GM18507 (cell line): ENCODE results near the gene TTC28.
"Not testable (repeated sequence)": the region's sequence is repeated elsewhere in the genome, so short reads cannot be mapped to it uniquely, and the experiment has no call there.

ENCODE experiments used
- DNase-seq: peaks from one replicate; pipeline ENCODE4 v3.0.0; 2011; ENCODE audit warnings: low read depth; ENCODE audit not compliant: insufficient read length; ENCODE audit errors: extremely low spot score
- FAIRE-seq: peaks from 2 replicates; lab custom pipeline; 2011; peaks lifted over from hg19 to GRCh38; lab: Jason Lieb, UNC

The TTC28 gene

DNA sequence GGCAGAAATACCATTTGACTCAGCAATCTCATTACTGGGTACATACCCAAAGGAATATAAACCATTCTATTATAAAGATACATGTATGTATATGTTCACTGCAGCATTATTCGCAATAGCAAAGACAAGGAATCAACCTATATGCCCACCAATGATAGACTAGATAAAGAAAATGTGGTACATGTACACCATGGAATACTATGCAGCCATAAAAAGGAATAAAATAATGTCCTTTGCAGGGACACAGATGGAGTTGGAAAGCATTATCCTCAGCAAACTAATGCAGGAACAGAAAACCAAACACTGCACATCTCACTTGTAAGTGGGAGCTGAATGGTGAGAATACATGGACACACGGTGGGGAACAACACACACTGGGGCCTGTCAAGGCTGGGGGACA, 167.3 kb downstream of the TTC28 start:
- FAIRE-seq, DNase-seq: not testable (repeated sequence)

DNA sequence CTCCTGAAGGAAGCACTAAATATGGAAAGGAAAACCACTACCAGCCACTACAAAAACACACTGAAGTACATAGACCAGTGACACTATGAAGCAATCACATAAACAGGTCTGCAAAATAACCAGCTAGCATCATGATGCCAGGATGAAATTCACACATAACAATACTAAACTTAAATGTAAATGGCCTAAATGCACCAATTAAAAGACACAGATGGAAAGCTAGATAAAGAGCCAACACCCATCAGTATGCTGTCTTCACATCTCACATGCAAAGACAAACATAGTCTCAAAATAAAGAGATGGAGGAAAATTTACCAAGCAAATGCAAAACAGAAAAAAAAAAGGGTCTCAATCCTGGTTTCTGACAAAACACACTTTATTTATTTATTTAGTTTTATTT, 171.7 kb downstream of the TTC28 start:
- FAIRE-seq (no peak), DNase-seq (no peak)

DNA sequence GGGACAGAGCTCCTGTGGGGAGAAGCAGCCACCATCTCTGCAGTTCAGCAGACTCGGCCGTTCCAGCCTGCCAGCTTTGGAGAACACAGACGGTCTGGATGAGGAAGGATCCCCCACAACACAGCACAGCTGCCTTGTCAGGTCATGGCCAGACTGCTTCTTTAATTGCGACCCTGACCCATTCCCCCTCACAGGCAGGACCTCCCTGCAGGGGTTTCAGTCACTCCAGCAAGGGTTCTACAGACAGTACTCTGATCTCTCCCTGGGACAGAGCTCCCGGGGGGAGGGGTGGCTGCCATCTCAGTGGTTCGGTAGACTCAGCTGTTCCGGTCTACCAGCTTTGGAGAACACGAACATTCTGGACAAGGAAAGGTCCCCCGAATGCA, 173.5 kb downstream of the TTC28 start:
- no peak for FAIRE-seq
- no peak for DNase-seq

DNA sequence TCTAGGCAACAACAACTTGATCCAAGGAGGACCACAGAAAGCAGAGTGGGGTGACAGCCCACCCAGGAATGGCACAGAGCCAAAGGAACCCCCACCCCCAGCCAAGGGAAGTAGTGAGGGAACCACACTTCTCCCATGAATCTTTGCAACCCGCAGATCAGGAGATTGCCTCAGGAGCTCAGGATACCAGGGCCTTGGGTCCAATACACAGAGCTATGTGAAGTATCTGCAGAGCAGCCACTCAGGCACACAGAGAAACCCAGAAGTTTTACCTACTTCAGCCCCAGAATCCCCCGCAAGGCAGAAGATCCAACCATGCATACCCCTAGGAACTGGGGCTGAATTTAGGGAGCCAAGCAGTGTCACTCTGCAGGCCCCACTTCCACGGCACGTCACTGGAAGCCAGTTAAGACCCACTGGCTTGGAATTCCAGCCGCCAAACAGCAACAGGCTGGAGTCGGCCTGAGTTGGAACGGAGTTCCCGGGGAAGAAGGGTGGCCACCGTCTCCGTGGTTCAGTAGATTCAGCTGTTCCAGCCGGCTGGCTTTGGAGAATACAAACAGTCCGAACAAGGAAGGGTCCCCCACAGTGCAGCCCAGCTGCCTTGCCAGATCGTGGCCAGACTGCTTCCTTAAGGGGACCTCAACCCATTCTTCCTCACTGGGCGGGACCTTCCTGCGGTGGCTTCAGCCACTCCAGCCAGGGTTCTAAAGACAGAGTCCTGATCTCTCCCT, 174.1 kb downstream of the TTC28 start:
- FAIRE-seq = no peak
- no peak for DNase-seq

DNA sequence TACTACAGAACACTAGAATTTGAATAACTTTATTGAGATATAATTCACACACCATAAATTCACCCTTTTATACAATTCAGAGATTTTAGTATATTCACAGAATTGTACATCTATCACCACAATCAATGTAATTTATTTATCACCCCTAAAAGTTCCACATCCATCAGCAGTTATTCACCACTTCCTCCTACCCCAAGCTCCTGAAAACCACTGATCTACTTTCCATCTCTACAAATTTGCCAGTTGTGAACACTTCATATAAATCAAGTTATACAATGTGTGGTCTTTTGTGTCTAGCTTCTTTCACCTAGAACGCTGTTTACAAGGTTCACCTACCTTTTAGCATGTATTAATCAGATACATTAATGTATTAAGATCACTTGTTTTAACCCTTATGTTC, 179.6 kb downstream of the TTC28 start:
- no peak for DNase-seq
- FAIRE-seq = no peak

DNA sequence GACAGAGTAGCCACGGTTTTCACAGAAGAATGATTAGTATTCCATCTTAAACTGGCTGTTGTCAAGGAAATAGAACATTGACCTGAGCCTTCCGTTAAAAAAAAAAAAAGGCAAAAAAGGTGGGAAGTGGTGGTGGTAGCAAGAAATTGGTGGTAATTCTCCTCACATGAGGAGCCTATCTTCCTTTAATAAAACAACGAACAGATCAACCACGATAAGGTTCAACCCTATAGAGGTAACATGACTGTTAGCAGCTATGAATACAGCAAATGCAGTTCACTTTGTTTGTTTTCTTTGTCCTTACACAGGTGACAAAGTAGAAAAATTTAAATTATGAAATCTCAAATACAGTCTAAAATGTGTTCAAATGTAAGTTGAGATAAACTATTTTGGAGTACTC, 181.6 kb downstream of the TTC28 start:
- no peak for FAIRE-seq
- no peak for DNase-seq

DNA sequence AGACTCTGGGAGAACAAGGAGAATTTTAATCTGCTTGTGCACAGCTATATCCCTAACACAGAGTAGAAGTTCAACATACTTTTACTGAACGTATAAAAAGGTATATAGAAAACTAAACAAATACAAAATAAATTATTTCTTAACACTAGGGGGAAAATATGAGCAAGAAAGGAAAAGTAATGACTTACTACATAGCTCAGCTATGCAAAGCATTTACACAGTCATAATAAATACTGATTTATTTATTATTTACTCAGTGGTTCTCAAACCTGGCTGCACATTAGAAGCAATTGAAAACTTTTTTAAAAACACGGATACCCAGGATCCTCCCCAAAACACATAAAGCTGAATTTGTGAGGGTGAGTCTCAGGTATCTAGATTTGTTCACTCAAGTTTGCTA, 182.5 kb downstream of the TTC28 start:
- DNase-seq = no peak
- FAIRE-seq = no peak

DNA sequence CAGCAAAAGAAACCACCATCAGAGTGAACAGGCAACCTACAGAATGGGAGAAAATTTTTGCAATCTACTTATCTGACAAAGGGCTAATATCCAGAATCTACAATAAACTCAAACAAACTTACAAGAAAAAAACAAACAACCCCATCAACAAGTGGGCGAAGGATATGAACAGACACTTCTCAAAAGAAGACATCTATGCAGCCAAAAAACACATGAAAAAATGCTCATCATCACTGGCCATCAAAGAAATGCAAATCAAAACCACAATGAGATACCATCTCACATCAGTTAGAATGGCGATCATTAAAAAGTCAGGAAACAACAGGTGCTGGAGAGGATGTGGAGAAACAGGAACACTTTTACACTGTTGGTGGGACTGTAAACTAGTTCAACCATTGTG, 188.4 kb downstream of the TTC28 start:
- FAIRE-seq, DNase-seq: not testable (repeated sequence)

DNA sequence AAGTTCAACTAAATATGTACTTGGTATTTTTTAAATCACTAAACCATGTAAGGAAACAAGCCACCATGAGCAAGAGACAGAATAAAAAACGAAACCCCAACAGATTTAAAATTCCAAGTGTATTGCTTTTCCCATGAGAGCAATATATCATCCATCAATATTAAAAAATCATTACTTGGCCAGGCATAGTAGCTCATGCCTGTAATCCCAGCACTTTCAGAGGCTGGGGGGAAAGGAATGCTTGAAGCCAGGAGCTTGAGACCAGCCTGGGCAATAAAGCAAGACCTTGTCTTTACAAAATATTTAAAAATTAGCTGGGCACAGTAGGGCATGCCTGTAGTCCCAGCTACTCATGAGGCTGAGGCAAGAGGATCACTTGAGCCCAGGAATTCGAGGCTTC, 190.8 kb downstream of the TTC28 start:
- DNase-seq = no peak
- no peak for FAIRE-seq

DNA sequence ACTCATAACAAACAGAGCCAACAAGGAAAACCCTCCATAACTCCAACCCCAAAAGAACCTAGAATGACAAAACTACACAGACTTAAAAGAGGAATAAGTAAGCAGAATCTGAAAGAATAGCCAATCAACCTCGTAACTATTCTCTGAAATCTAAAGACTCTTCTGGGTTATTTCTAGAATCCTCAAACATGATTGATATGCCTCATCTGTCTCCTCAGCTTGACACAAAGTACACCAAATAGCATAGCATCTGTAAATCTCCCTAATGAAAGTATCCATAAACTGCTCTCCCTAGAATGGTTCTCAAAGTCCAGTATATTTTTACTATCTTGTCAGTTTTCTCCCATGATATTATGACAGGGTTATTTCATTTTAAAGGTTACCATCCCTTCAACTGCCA, 195.0 kb downstream of the TTC28 start:
- DNase-seq (no peak), FAIRE-seq (no peak)

DNA sequence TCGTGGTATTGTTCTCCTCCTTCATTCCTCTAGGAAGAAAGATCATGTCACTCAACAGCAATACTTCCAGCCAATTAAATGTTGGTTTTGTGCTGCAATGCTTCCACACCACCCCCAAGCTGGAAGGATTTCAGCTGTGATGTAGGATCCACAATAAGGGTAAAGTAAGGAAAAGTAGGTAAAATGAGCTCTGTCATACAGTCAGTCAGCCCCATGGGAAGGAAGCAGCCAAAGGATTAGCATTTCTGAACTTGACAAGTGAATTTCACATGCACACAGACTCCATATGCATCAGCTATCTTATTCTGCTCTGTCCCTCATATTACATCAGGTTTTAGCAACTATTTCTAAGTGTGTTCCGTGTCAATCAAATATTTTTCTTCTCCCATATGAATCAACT, 197.9 kb downstream of the TTC28 start:
- DNase-seq = no peak
- FAIRE-seq = no peak

DNA sequence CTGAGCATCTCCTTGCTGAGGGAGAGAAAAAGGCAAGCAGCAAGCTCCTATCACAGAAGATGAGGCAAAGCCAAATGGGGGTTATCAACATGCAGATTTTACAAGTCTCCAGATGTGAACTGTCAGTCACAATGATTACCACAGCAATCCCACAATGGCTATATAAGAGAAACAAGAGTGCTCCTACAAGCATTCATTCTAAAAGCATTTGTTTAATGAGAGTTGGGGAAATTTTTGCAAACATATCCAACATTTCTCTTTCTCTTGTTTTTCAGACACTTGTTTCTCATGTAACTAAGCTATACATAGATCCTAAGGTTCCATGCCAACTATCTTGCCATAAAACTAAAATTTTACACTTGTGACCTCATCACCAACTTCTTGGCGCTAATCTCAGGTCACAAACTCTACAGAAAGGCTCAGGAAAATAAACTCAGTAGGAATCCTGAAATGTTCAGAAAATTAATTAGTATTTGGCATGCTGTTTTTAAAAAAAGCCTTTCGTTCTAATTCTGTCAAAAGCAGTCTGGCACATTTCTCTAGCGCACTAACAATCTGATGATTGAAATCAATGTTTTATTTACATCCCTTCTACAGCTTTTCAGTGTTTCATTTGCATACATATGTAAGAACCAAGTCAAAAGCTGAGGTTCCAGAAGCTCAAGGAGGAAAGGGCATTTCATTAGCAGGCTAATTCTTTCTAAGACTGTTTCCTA, 199.5 kb downstream of the TTC28 start:
- no peak for DNase-seq
- FAIRE-seq = no peak

DNA sequence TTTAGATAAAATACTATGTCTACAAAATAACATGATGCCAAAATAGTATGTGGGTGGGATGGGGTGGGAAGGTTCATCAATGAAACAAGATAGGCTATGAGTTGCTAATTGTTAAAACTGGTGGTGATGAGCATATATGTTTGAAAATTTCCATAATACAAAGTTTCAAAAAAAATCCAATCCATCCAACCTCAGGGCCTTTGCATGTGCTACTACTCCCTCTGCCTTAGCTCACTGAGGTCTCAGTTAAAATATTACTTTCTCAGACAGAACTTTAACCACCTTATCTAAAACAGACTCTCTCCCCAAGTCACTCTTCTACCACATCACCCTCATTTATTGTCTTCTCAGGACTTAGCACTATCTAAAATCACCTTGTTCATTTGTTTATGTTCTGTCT, 201.1 kb downstream of the TTC28 start:
- no peak for DNase-seq
- no peak for FAIRE-seq

DNA sequence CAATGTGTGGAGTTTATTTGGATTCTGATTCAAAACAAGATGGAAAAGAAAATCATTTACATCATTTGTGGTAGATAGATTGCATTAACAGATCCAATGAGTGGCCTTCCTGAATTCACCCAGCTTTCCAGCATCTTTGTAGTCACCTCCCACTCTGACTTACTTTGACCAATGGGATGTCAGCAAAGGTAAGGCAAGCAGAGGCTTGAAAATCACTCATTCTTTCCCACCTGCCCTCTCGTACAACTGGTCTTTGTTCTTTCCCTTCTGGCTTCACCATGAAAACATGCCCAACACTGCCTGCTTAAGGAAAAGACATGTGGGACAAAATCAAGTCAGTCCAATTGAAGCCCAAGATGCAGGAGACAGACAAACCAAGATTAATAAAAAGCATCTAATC, 202.1 kb downstream of the TTC28 start:
- no peak for DNase-seq

DNA sequence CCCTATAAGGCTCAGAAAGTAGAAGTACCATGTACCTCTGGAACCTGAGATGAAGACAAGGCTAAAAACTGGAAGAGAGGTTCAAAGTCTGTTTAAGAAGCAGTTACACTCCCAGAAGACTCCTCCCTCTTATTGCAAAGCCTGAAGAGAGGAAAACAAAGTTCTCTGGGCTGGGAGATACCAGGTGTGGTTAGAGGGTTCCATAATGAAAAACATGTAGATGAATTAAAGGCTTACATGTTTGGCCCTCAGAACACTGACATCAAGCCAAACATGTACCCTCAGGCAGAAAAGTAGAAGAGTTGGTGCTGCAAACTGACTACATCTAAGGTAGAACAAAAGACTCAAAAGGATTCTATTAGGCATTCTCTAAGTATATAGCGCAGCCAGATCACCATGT, 205.3 kb downstream of the TTC28 start:
- FAIRE-seq (no peak), DNase-seq (no peak)

More for the DNA sequence above, 202.1 kb downstream of the TTC28 start:
- no peak for FAIRE-seq

DNA sequence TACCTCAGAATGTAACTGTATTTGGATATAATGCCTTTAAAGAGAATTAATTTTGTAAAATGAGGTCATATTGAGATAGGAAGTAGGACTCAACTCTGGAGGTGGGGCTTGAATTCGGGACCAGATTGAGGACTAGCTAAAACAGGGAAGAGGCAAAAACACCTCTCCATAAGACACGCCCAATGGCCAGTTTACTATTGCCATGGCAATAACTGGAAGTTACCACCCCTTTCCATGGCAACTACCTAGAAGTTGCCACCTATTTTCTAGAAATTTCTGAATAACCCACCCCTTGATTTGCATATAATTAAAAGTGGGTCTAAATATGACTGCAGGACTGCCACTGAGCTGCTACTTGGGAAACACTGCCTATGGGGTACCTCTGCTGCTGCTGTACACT, 206.4 kb downstream of the TTC28 start:
- DNase-seq (no peak), FAIRE-seq (no peak)

DNA sequence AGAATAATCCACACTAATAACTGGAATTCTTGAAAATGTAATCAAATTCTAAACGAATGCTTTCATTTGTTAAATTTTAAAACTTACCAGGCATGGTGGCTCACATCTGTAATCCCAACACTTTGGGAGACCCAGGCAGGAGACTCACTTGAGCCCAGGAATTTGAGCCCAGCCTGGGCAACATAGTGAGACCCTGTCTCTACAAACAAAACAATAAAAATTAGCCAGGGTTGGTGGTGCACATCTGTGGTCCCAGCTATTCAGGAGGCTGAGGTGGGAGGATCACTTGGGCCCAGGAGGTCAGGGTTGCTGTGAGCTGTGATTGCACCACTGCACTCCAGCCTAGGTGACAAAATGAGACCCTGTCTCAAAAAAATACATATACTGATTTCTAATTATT, 212.6 kb downstream of the TTC28 start:
- not testable (repeated sequence) for FAIRE-seq, DNase-seq

DNA sequence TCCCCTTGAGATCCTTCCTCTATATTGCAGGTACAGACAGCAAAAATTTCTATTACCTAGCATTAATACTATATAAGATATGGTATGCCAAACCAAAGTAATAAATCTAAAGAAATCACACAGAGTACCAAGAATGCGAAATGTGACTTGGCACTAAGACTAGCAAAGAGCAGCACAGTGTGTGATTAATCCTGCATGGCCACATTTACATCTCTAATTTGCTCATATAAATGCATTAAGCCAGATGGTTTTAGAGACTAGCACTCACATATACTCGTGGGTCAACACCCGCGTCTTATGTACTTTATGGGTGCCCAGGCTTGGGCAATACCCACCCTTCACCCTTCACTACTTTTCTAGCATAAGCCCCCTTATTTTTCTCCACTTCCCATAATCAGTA, 213.2 kb downstream of the TTC28 start:
- FAIRE-seq (no peak), DNase-seq (no peak)

DNA sequence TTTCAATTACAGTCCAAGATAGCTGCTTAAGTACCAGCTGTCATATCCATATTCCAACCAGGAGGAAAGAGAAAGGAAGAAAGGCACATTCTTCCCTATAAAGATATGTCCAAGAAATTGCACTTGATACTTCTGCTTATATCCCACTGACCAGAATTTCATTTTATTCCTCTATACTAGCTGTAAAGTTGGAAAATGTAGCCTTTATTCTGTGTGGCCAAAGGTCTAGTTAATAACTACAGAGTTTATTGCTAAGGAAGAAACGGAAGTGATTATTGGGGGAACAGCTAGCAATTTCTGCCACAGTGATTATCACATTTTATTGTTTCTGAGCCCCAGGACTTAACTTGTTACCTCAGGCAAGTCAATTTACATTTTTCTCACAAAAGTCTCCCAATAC, 213.8 kb downstream of the TTC28 start:
- FAIRE-seq = no peak

DNA sequence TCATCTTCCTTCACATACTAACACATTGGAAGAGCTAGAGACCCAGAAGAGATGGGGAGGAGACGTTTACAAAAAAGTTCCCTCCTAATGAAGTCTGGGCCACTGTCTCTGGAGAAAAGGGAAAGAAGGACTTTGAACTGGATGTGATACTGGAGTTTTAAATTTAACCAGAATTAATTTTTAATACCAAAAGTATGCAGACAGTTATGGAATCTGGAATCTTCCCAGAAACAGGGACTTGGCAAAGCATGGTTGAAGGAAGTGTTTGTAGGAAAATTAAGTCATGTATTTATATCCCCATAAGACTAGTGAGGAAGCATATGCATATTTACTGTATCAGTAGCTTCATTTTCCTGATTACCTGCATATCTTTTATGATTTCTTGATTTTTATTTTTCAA, 215.5 kb downstream of the TTC28 start:
- no peak for FAIRE-seq
- DNase-seq = no peak

More for the DNA sequence above, 213.8 kb downstream of the TTC28 start:
- no peak for DNase-seq

DNA sequence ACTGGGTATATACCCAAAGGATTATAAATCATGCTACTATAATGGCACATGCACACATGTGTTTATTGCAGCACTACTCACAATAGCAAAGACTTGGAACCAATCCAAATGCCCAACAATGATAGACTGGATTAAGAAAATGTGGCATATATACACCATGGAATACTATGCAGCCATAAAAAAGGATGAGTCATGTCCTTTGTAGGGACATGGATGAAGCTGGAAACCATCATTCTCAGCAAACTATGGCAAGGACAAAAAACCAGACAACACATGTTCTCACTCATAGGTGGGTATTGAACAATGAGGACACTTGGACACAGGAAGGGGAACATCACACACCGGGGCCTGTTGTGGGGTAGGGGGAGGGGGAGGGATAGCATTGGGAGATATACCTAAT, 216.2 kb downstream of the TTC28 start:
- not testable (repeated sequence) for DNase-seq, FAIRE-seq
